Measurements from ENCODE around the gene ARFGAP3.

ARFGAP3 gene

DNA sequence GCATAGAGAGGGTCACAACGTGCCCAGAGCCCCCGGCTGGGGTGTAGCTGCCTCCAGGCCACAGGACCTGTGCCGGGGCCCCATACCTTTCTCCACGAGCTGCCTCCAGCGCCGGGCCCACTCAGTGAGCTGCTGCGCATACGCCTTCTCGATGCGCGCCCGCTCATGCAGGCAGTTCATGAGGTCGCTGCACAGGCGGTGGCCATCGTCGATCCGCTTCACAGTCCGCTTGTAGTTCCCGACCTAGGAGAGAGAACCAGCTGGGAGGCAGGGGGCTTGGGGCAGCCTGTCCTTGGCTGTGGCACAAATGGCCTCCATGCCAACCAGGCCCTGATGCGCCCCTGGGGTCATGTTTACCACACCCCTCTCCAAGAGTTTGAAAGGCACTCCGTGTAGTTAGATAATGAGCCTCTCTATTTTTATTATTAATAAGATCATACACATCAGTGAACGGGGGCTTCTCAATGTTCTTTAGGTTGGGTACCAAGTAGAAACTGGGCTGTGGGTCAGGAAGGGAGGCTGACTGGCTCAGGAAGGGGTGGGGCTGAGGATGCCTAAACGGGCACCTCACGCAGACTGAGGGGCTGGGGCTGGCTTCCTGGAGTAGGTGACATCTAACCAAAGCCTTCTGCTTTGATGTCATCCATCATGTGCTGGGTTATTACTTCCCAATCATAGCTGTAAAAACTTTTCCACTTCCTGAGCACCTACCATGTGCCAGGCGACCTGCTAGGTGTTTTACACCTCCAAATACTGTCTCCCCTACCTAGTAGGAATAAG is 36.5 kb upstream of the ARFGAP3 start:
- Histone ChIP-seq H3K27me3 (ENCODE audit: control insufficient read depth in 5 of 5, insufficient read depth in 4 of 5, low read length in 5 of 5) (no peaks in the 10 kb centered on the region), H3K4me3 (ENCODE audit: low read depth in 1 of 5, low read length in 5 of 5) (no peak overlapping the region), H3K4me1 (ENCODE audit: control insufficient read depth in 5 of 5, insufficient read depth in 5 of 5, low read length in 5 of 5) (peaks cover 0 to 47% (median 15%) of the 10 kb centered on the region in 5 donors), H3K27ac (ENCODE audit: low read depth, low read length) (no peak overlapping the region), H3K9ac (ENCODE audit: low read length in 5 of 5) (no peak overlapping the region), H3K9me3 (ENCODE audit: control insufficient read depth in 5 of 5, low read length in 5 of 5) (no peaks in the 10 kb centered on the region), H3K36me3 (ENCODE audit: control insufficient read depth in 5 of 5, insufficient read depth in 5 of 5, low read length in 5 of 5) (peaks cover 0 to 33% (median 23%) of the 10 kb centered on the region in 5 donors)

DNA sequence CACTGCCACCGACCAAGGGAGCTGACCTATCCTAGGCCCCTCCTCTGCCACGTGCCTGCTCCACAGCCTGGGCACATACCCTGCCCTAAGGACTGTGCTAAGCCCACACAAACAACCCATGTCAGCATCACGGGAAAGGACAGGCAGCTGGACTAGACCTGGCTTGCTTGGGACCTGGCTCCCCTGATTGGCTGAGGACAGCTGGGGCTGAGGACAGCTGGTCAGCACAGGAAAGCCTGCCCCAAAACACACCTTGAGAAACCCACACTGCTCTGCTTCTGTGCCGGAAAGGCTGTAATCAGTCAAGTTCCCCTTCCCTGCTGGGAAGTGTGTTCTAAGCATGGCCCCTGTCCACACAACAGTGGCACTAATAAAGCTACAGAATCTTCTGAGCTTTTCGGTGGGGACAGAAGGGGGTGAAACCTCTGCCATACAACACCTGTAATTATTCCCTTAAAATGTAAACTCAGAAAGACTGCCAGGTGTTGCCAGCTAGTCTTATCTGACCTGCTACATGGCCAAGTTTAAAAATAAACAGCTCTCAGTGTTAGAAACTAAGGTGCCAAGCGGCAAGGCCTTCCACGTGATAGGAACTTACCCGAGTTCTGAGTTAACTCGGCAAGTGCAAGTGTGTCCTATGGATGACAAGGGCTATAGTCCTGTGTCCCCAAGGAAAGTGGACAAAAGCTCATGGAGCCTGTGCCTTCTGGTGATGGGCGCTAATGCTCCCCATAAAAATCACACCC is 35.7 kb upstream of the ARFGAP3 start:
- H3K27me3 ChIP-seq (ENCODE audit: control insufficient read depth in 5 of 5, insufficient read depth in 4 of 5, low read length in 5 of 5), result no peaks in the 10 kb centered on the region
- H3K4me3 ChIP-seq (ENCODE audit: low read depth in 1 of 5, low read length in 5 of 5), result no peak overlapping the region
- no peak overlapping the region for H3K27ac ChIP-seq (ENCODE audit: low read depth, low read length)
- peaks cover 2 to 41% (median 31%) of the 10 kb centered on the region in 5 donors for H3K36me3 ChIP-seq (ENCODE audit: control insufficient read depth in 5 of 5, insufficient read depth in 5 of 5, low read length in 5 of 5)
- H3K9ac ChIP-seq (ENCODE audit: low read length in 5 of 5), result no peak overlapping the region
- H3K4me1 ChIP-seq (ENCODE audit: control insufficient read depth in 5 of 5, insufficient read depth in 5 of 5, low read length in 5 of 5), result peaks cover 0 to 49% (median 15%) of the 10 kb centered on the region in 5 donors
- no peaks in the 10 kb centered on the region for H3K9me3 ChIP-seq (ENCODE audit: control insufficient read depth in 5 of 5, low read length in 5 of 5)

DNA sequence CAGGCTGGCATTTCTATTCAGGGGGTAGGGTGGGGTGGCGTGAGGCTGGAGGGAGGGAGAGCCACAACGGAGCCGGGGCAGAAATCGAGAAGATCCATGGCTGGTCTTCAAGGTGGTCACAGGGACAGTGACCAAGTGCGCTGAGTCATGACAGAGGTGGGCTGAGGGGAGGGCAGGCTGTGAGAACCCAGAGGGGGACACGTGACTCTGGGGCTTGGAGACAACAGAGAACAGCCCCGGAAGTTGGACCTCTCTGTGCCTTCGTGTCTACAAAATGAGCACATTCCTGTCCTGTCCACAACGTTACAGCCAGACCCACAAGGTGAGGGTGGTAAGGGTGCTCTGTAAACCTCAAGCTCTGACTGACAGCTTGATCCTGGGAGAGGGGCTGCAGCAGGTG is 35.1 kb upstream of the ARFGAP3 start:
- Histone ChIP-seq H3K4me3 (ENCODE audit: low read depth in 1 of 5, low read length in 5 of 5) (no peak overlapping the region), H3K4me1 (ENCODE audit: control insufficient read depth in 5 of 5, insufficient read depth in 5 of 5, low read length in 5 of 5) (peaks cover 0 to 49% (median 15%) of the 10 kb centered on the region in 5 donors), H3K27me3 (ENCODE audit: control insufficient read depth in 5 of 5, insufficient read depth in 4 of 5, low read length in 5 of 5) (no peaks in the 10 kb centered on the region), H3K36me3 (ENCODE audit: control insufficient read depth in 5 of 5, insufficient read depth in 5 of 5, low read length in 5 of 5) (peaks cover 2 to 46% (median 37%) of the 10 kb centered on the region in 5 donors), H3K9me3 (ENCODE audit: control insufficient read depth in 5 of 5, low read length in 5 of 5) (no peaks in the 10 kb centered on the region), H3K27ac (ENCODE audit: low read depth, low read length) (no peak overlapping the region), H3K9ac (ENCODE audit: low read length in 5 of 5) (no peak overlapping the region)

DNA sequence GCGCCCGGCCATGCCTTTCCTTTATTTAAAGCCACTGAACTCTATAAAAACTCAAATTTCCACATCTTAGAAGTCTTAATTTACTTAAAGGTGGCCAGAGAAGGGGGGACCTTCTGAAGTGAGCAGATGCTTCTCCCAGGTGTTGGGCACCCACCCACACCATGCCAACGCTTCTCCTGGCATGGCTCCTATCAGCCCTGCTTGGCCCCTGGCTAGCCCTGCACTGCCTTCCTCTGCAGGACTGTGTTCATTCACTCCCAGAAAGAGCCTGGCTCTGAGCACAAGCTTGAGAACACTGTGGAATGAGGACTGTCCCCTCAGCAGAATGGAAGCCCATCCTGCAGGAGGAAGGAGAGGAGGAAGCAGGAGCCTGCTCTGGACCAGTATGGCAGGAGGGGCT is 34.6 kb upstream of the ARFGAP3 start:
- Histone ChIP-seq H3K4me3 (ENCODE audit: low read depth in 1 of 5, low read length in 5 of 5) (no peak overlapping the region), H3K27ac (ENCODE audit: low read depth, low read length) (no peak overlapping the region), H3K27me3 (ENCODE audit: control insufficient read depth in 5 of 5, insufficient read depth in 4 of 5, low read length in 5 of 5) (no peaks in the 10 kb centered on the region), H3K9ac (ENCODE audit: low read length in 5 of 5) (no peak overlapping the region), H3K36me3 (ENCODE audit: control insufficient read depth in 5 of 5, insufficient read depth in 5 of 5, low read length in 5 of 5) (peaks cover 2 to 51% (median 41%) of the 10 kb centered on the region in 5 donors), H3K9me3 (ENCODE audit: control insufficient read depth in 5 of 5, low read length in 5 of 5) (no peaks in the 10 kb centered on the region), H3K4me1 (ENCODE audit: control insufficient read depth in 5 of 5, insufficient read depth in 5 of 5, low read length in 5 of 5) (peaks cover 0 to 49% (median 15%) of the 10 kb centered on the region in 5 donors)

DNA sequence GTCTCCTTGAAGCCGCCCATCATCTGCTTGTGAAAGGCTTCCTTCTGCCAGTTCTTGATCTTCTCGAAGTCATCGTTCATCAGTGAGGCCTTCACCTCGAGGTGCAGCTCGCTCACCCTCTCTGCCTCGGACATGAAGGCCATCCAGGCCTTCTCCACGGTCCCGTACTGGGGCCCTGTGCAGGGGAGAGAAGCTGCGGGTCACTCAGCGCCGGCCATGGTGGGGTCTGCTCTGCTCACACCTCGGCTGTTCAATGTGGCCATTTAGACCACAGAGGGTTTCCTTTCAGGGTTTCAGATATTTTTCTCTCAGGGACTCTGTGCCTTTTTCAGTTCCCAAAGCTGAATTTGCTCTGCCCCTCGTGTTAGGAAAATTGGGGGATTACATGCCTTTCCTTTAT is 33.9 kb upstream of the ARFGAP3 start:
- H3K36me3 ChIP-seq (ENCODE audit: control insufficient read depth in 5 of 5, insufficient read depth in 5 of 5, low read length in 5 of 5), result peaks cover 2 to 57% (median 47%) of the 10 kb centered on the region in 5 donors

DNA sequence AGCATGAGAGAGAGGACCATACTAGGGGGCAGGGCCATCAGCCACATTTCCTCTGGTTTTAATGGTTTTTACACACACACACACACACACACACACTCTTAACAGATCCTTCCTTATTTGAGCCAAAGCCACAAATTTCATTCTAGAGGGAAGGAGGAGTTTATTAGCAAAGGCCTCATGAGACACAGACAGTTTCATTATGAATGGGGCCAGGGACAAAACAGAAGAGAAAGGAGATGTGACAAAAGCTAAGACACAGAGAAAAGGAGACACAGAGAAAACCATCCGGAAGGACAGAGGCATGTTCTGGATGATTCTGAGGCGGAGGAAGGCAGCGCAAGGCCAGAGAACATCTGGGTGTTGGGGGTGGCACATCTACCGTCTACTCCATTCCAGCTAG is 32.2 kb upstream of the ARFGAP3 start:
- H3K4me1 ChIP-seq (ENCODE audit: control insufficient read depth in 5 of 5, insufficient read depth in 5 of 5, low read length in 5 of 5), result peaks cover 0 to 28% (median 3%) of the 10 kb centered on the region in 5 donors
- H3K27ac ChIP-seq (ENCODE audit: low read depth, low read length), result no peak overlapping the region
- no peaks in the 10 kb centered on the region for H3K9me3 ChIP-seq (ENCODE audit: control insufficient read depth in 5 of 5, low read length in 5 of 5)
- no peak overlapping the region for H3K9ac ChIP-seq (ENCODE audit: low read length in 5 of 5)
- H3K4me3 ChIP-seq (ENCODE audit: low read depth in 1 of 5, low read length in 5 of 5), result no peak overlapping the region
- peaks cover 2 to 72% (median 62%) of the 10 kb centered on the region in 5 donors for H3K36me3 ChIP-seq (ENCODE audit: control insufficient read depth in 5 of 5, insufficient read depth in 5 of 5, low read length in 5 of 5)
- no peaks in the 10 kb centered on the region for H3K27me3 ChIP-seq (ENCODE audit: control insufficient read depth in 5 of 5, insufficient read depth in 4 of 5, low read length in 5 of 5)

More for the DNA sequence above, 33.9 kb upstream of the ARFGAP3 start:
- Histone ChIP-seq H3K27ac (ENCODE audit: low read depth, low read length) (no peak overlapping the region), H3K9me3 (ENCODE audit: control insufficient read depth in 5 of 5, low read length in 5 of 5) (no peaks in the 10 kb centered on the region), H3K9ac (ENCODE audit: low read length in 5 of 5) (no peak overlapping the region), H3K27me3 (ENCODE audit: control insufficient read depth in 5 of 5, insufficient read depth in 4 of 5, low read length in 5 of 5) (no peaks in the 10 kb centered on the region), H3K4me1 (ENCODE audit: control insufficient read depth in 5 of 5, insufficient read depth in 5 of 5, low read length in 5 of 5) (peaks cover 0 to 43% (median 14%) of the 10 kb centered on the region in 5 donors), H3K4me3 (ENCODE audit: low read depth in 1 of 5, low read length in 5 of 5) (no peak overlapping the region)

DNA sequence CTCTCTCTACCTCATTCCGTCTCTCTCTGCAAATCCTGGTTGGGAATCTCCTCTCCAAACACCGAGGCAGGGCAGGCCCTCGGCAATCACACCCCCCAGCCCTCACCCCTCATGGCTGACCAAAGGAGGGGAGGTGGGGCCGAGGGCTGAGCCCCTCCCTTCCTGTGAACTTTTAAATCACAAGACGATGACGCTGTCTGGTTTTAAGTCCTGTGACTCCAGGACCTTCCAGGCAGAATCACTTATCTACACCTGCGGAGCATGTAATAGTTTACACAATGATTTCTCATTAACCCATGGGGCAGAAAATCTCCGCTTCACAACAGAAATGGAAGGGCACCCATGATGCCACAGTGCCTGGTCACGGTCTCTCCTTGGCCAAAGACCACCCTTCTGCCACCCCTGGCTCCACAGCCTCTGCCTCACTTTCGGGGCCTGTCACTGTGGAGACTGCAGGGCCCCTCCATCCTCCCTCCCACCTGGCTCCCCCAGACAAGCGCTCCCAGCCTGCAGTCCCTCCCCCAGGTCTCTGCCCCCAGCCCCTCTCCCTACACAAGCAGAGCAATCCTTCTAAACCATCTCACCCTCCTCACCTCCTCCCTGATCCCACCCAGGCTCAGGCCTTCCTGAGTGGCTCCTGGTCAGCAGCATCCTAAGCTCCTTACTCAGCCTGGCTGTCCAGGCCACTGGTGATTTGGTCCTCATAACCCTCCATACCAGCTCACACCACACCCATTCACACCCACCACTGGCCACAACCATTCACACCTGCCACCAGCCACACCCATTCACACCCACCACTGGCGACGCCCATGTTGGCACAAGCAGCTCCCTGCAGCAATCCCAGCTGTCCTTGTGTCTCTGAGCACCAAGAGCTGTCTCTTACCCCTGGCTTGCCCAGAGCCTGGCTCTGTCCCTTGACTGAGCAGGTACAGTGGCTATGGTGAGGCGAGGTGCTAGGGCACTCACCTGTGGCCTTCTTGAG is 30.7 kb upstream of the ARFGAP3 start:
- H3K4me1 ChIP-seq (ENCODE audit: control insufficient read depth in 5 of 5, insufficient read depth in 5 of 5, low read length in 5 of 5), result peaks cover 0 to 27% (median 3%) of the 10 kb centered on the region in 5 donors
- H3K36me3 ChIP-seq (ENCODE audit: control insufficient read depth in 5 of 5, insufficient read depth in 5 of 5, low read length in 5 of 5), result peaks cover 2 to 80% (median 70%) of the 10 kb centered on the region in 5 donors
- H3K9me3 ChIP-seq (ENCODE audit: control insufficient read depth in 5 of 5, low read length in 5 of 5), result no peaks in the 10 kb centered on the region
- no peak overlapping the region for H3K9ac ChIP-seq (ENCODE audit: low read length in 5 of 5)
- H3K27me3 ChIP-seq (ENCODE audit: control insufficient read depth in 5 of 5, insufficient read depth in 4 of 5, low read length in 5 of 5), result no peaks in the 10 kb centered on the region
- H3K27ac ChIP-seq (ENCODE audit: low read depth, low read length), result no peak overlapping the region
- no peak overlapping the region for H3K4me3 ChIP-seq (ENCODE audit: low read depth in 1 of 5, low read length in 5 of 5)

DNA sequence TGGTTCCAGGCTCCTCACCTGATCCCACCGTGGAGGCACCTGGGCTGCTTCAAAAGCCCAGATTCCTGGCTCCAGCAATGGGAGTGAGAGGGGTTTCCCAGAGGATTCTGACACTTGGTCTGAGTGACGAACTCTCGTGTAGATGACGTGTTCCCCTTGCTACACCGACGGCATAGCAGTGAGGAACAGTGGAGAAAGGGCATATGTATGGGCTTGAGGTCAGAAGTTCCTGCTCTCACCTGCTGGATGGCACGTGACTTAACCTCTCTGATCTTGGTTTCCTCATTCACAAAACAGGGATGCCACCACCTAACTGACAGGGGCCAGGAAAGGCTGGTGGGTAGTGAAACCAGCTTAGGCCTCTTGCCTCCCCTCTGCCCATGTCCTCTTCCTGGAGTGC is 30.0 kb upstream of the ARFGAP3 start:
- Histone ChIP-seq H3K9me3 (ENCODE audit: control insufficient read depth in 5 of 5, low read length in 5 of 5) (no peaks in the 10 kb centered on the region), H3K27ac (ENCODE audit: low read depth, low read length) (no peak overlapping the region), H3K36me3 (ENCODE audit: control insufficient read depth in 5 of 5, insufficient read depth in 5 of 5, low read length in 5 of 5) (peaks cover 2 to 80% (median 72%) of the 10 kb centered on the region in 5 donors), H3K4me3 (ENCODE audit: low read depth in 1 of 5, low read length in 5 of 5) (no peak overlapping the region), H3K9ac (ENCODE audit: low read length in 5 of 5) (no peak overlapping the region), H3K4me1 (ENCODE audit: control insufficient read depth in 5 of 5, insufficient read depth in 5 of 5, low read length in 5 of 5) (peaks cover 0 to 20% (median 2%) of the 10 kb centered on the region in 5 donors), H3K27me3 (ENCODE audit: control insufficient read depth in 5 of 5, insufficient read depth in 4 of 5, low read length in 5 of 5) (no peaks in the 10 kb centered on the region)

DNA sequence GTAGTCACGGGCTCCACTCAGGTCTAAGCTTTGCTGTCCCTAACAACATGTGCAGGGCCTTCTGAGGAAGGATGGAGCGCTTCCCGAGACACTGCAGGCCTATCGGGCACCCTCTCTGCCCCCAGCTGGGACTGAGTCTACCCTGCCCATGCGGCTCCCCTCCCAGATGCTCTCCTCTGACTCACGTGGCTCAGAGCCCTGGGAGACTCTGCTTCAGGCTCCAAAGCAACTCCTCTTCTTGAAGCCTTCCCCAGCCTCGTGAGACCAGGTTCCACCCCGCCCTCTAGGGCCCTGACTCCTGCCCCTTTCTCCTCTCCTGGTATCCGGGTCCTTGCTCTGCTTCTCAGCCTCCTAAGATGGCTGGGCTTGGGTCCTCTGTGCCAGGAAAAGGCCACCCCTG is 28.4 kb upstream of the ARFGAP3 start:
- H3K4me1 ChIP-seq (ENCODE audit: control insufficient read depth in 5 of 5, insufficient read depth in 5 of 5, low read length in 5 of 5), result peaks cover 0 to 11% (median 0%) of the 10 kb centered on the region in 5 donors
- no peak overlapping the region for H3K27ac ChIP-seq (ENCODE audit: low read depth, low read length)
- no peak overlapping the region for H3K4me3 ChIP-seq (ENCODE audit: low read depth in 1 of 5, low read length in 5 of 5)
- H3K9me3 ChIP-seq (ENCODE audit: control insufficient read depth in 5 of 5, low read length in 5 of 5), result no peaks in the 10 kb centered on the region
- H3K36me3 ChIP-seq (ENCODE audit: control insufficient read depth in 5 of 5, insufficient read depth in 5 of 5, low read length in 5 of 5), result peaks cover 2 to 92% (median 82%) of the 10 kb centered on the region in 5 donors
- H3K27me3 ChIP-seq (ENCODE audit: control insufficient read depth in 5 of 5, insufficient read depth in 4 of 5, low read length in 5 of 5), result no peaks in the 10 kb centered on the region
- H3K9ac ChIP-seq (ENCODE audit: low read length in 5 of 5), result no peak overlapping the region
